Activated B cell treated with CpG ODN at 0.5 μM for 24 hours (primary cell): ENCODE results near the gene IGF2BP3. TPM values are rescaled to one million over a fixed set of nuclear protein-coding genes. Genes with fewer than 3 reads are reported as not detected.

Experiments used
- ATAC-seq: fragments of 200-7000 bp; cut with Tn5 transposase; one replicate; pipeline ENCODE4 v1.10.0; 2021; ENCODE audit warnings: low read depth, mild to moderate bottlenecking, moderate library complexity
- CTCF ChIA-PET: fragments of 350-600 bp; sonication (Branson Sonifier 250); formaldehyde crosslinking; loops from one replicate; lab custom pipeline; 2021; ENCODE audit warnings: antibody characterized with exemption; lab: Charles Lee
- POLR2A ChIA-PET: fragments of 350-600 bp; sonication (Branson Sonifier 250); formaldehyde crosslinking; loops from one replicate; lab custom pipeline; 2021; ENCODE audit warnings: antibody characterized with exemption; lab: Charles Lee
- DNase-seq: peaks from one replicate; pipeline ENCODE4 v3.0.0; 2022
- H3K27ac Mint-ChIP-seq: one replicate; pipeline ENCODE4 v1.8.0; 2020; ENCODE audit warnings: mixed read lengths
- H3K27me3 Mint-ChIP-seq: one replicate; pipeline ENCODE4 v1.8.0; 2021; ENCODE audit warnings: mixed read lengths
- H3K36me3 Mint-ChIP-seq: one replicate; pipeline ENCODE4 v1.8.0; 2021; ENCODE audit warnings: low read depth, mixed read lengths
- H3K4me1 Mint-ChIP-seq: one replicate; pipeline ENCODE4 v1.8.0; 2021; ENCODE audit warnings: mixed read lengths
- H3K4me3 Mint-ChIP-seq: one replicate; pipeline ENCODE4 v1.8.0; 2020; ENCODE audit warnings: mild to moderate bottlenecking, mixed read lengths
- H3K9me3 Mint-ChIP-seq: one replicate; pipeline ENCODE4 v1.8.0; 2020; ENCODE audit warnings: mixed read lengths
- intact Hi-C: fragments of 100-400 bp; cut with micrococcal nuclease; formaldehyde crosslinking; loops from one replicate; pipeline ENCODE4 v1.15.1; 2024
- total RNA-seq: library from RNA; stranded (reverse); gene quantifications from 2 replicates; pipeline ENCODE4 v1.2.3, GENCODE V29; 2022
- TF ChIP-seq, protein P1 (sequence below): fragments of 200-600 bp; IDR thresholded peaks from one replicate; pipeline ENCODE4 v1.8.0; 2022; ENCODE audit warnings: antibody characterized with exemption, mild to moderate bottlenecking

IGF2BP3 gene
- total RNA-seq, 1 donor from 2014 or later, result 10.3 TPM

- peaks cover 2% of the 10 kb centered on the region for H3K36me3 Mint-ChIP-seq
- ChIA-PET POLR2A (interaction anchor here (0.5 kb wide), 1 partner anchor 61 kb away, joined by 5 read pairs; no protein-coding TSS in a partner anchor), CTCF (interaction anchor here (1.0 to 2.1 kb wide), 2 partner anchors 14 to 361 kb away, joined by 3 to 7 read pairs; no protein-coding TSS in a partner anchor)
Observed at GRCh38 chr7:23343806-23344475, 126.3 kb downstream of the IGF2BP3 start.

DNA sequence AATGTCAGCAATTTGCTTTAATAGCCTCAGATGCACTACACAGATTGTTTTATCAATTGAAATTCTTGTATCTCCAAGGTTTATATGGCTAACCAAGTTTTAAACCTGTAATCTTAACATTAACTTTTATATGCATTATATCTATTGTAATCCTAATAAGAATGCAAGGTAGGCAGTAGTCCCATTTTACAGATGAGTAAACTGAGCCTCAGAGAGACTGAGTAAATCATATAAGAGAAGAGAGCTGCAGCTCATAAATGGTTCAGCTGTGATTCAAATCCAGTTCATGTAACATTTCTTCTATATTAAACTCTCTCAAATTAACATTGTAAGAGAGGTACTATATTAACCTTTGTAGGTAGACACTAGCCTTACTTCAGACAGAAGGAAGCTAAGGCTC is 127.2 kb downstream of the IGF2BP3 start:
- ATAC-seq (no peak), DNase-seq (no peak)
- peaks cover 30% of the 10 kb centered on the region for H3K4me1 Mint-ChIP-seq
- ChIA-PET POLR2A (no interaction called here), CTCF (interaction anchor here (1.0 to 2.1 kb wide), 2 partner anchors 15 to 362 kb away, joined by 3 to 7 read pairs; no protein-coding TSS in a partner anchor)
- H3K9me3 Mint-ChIP-seq, result no peaks in the 10 kb centered on the region
- peaks cover 2% of the 10 kb centered on the region for H3K36me3 Mint-ChIP-seq
- intact Hi-C loops, result no loop called here
- H3K27ac Mint-ChIP-seq, result no peak overlapping the region
- H3K4me3 Mint-ChIP-seq, result no peak overlapping the region
- TF ChIP-seq, protein P1, sequence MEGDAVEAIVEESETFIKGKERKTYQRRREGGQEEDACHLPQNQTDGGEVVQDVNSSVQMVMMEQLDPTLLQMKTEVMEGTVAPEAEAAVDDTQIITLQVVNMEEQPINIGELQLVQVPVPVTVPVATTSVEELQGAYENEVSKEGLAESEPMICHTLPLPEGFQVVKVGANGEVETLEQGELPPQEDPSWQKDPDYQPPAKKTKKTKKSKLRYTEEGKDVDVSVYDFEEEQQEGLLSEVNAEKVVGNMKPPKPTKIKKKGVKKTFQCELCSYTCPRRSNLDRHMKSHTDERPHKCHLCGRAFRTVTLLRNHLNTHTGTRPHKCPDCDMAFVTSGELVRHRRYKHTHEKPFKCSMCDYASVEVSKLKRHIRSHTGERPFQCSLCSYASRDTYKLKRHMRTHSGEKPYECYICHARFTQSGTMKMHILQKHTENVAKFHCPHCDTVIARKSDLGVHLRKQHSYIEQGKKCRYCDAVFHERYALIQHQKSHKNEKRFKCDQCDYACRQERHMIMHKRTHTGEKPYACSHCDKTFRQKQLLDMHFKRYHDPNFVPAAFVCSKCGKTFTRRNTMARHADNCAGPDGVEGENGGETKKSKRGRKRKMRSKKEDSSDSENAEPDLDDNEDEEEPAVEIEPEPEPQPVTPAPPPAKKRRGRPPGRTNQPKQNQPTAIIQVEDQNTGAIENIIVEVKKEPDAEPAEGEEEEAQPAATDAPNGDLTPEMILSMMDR, result no peak
- no peaks in the 10 kb centered on the region for H3K27me3 Mint-ChIP-seq

More at GRCh38 chr7:23343806-23344475, 126.3 kb downstream of the IGF2BP3 start:
- no peak for ATAC-seq
- no peak for DNase-seq
- intact Hi-C loops, result loop anchor here (2.0 kb wide), 1 partner anchor 45 kb away; the partner anchor contains the start of gene MALSU1
- H3K27me3 Mint-ChIP-seq, result no peaks in the 10 kb centered on the region
- H3K4me3 Mint-ChIP-seq, result no peak overlapping the region
- TF ChIP-seq, protein P1, result no peak
- H3K27ac Mint-ChIP-seq, result no peak overlapping the region
- H3K9me3 Mint-ChIP-seq, result no peaks in the 10 kb centered on the region
- peaks cover 30% of the 10 kb centered on the region for H3K4me1 Mint-ChIP-seq

GRCh38 chr7:23341846-23342598 is 128.3 kb downstream of the IGF2BP3 start:
- intact Hi-C loops, result no loop called here
- POLR2A ChIA-PET, result no interaction called here
- Mint-ChIP-seq H3K36me3 (peaks cover 7% of the 10 kb centered on the region), H3K27me3 (no peaks in the 10 kb centered on the region), H3K27ac (no peak overlapping the region), H3K4me3 (no peak overlapping the region), H3K9me3 (no peaks in the 10 kb centered on the region), H3K4me1 (peaks cover 21% of the 10 kb centered on the region)
- TF ChIP-seq, protein P1, result no peak
- CTCF ChIA-PET, result interaction anchor here (2.1 kb wide), 1 partner anchor 16 kb away, joined by 7 read pairs; no protein-coding TSS in a partner anchor
- ATAC-seq (no peak), DNase-seq (no peak)

DNA sequence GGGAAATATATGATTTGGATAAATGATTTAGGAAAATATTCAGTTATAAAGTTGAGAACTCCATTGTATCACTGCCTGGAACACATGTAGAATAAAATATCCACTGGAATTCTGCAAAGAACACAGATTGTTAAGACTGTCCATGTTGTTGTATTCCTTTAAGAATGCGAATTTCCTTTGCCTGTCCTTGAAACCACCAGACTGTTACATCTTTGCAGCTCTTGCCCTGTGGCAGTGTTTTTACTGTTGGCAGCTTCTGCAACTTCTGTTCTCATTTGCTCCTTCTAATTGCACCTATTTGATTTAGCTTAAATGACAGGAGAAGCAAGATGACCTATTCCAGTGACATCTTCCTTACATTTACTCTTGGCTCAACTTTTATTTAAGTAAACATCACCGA is 131.4 kb downstream of the IGF2BP3 start:
- H3K9me3 Mint-ChIP-seq, result no peaks in the 10 kb centered on the region
- ATAC-seq (no peak), DNase-seq (no peak)
- H3K27ac Mint-ChIP-seq, result no peak overlapping the region
- ChIA-PET POLR2A (no interaction called here), CTCF (no interaction called here)
- H3K4me1 Mint-ChIP-seq, result peaks cover 2% of the 10 kb centered on the region
- H3K36me3 Mint-ChIP-seq, result peaks cover 5% of the 10 kb centered on the region
- H3K27me3 Mint-ChIP-seq, result no peaks in the 10 kb centered on the region
- TF ChIP-seq, protein P1, result no peak
- intact Hi-C loops, result no loop called here
- H3K4me3 Mint-ChIP-seq, result no peak overlapping the region

DNA sequence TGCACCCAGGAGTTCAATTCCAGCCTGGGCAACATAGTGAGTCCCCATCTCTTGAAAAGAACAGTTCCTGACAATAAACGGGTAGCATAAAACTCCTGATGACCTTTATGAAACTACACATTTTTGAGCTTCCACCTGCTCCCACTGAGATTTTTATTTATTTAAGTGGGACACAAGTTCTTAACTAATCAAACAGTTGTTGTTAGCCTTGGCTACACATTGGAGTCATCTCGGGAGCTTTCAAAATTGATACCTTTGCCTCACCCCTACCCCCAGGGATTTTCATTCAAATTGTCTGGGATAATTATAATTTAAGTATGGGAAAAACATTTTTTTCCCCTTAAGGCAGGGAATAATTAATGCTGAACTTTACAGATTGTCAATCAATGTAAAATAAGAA is 131.9 kb downstream of the IGF2BP3 start:
- ATAC-seq (no peak), DNase-seq (no peak)
- CTCF ChIA-PET, result no interaction called here
- H3K27me3 Mint-ChIP-seq, result no peaks in the 10 kb centered on the region
- H3K27ac Mint-ChIP-seq, result no peak overlapping the region
- POLR2A ChIA-PET, result no interaction called here
- peaks cover 2% of the 10 kb centered on the region for H3K4me1 Mint-ChIP-seq
- TF ChIP-seq, protein P1, result no peak
- no peak overlapping the region for H3K4me3 Mint-ChIP-seq
- intact Hi-C loops, result no loop called here
- no peaks in the 10 kb centered on the region for H3K9me3 Mint-ChIP-seq
- peaks cover 5% of the 10 kb centered on the region for H3K36me3 Mint-ChIP-seq
